IMR-90 (cell line): ENCODE measurements around the gene LRPAP1. TPM values are rescaled to one million over a fixed set of nuclear protein-coding genes. Genes with fewer than 3 reads are reported as not detected.

Experiments
- ATAC-seq: fragments of 200-7000 bp; cut with Tn5 transposase; 2 replicates; pipeline ENCODE4 v1.9.1; 2020; ENCODE audit warnings: low read depth, mild to moderate bottlenecking, moderate library complexity
- BruUV-seq: library from RNA; stranded (reverse); fragments of 400-500 nt; replicated peaks from 2 replicates; lab custom pipeline; 2021; lab: Mats Ljungman, UMichigan
- CTCF ChIA-PET: fragments of 300-600 bp; formaldehyde crosslinking; extraction: SDS; loops from one replicate; lab custom pipeline; 2021; ENCODE audit warnings: antibody characterized with exemption; lab: Yijun Ruan, JAX
- POLR2A ChIA-PET: fragments of 300-600 bp; sonication (Branson Sonifier 250); formaldehyde crosslinking; loops from one replicate; lab custom pipeline; 2022; ENCODE audit warnings: antibody characterized with exemption; ENCODE audit not compliant: unreplicated experiment; lab: Charles Lee
- DNase-seq: peaks from one replicate; pipeline ENCODE4 v3.0.0; 2013
- H2AFZ ChIP-seq: replicated peaks from 2 replicates; pipeline ENCODE3; 2013; ENCODE audit warnings: low read length, mild to moderate bottlenecking; ENCODE audit not compliant: poor library complexity
- H2AK5ac ChIP-seq: 2 replicates; pipeline ENCODE4 v1.6.1; 2013; ENCODE audit warnings: low read depth, low read length, inconsistent platforms
- H2AK9ac ChIP-seq: replicated peaks from 2 replicates; pipeline ENCODE3; 2013; ENCODE audit warnings: mild to moderate bottlenecking, low read depth, low read length, moderate library complexity; ENCODE audit not compliant: poor library complexity
- H2BK120ac ChIP-seq: 2 replicates; pipeline ENCODE4 v1.6.1; 2013; ENCODE audit warnings: low read depth, low read length, inconsistent platforms
- H2BK15ac ChIP-seq: 3 replicates; pipeline ENCODE4 v1.6.1; 2013; ENCODE audit warnings: low read depth, low read length, inconsistent platforms
- H2BK20ac ChIP-seq: 2 replicates; pipeline ENCODE4 v1.6.1; 2013; ENCODE audit warnings: low read depth, mild to moderate bottlenecking, inconsistent platforms, low read length, moderate library complexity
- H2BK5ac ChIP-seq: 2 replicates; pipeline ENCODE4 v1.6.1; 2013; ENCODE audit warnings: mild to moderate bottlenecking, low read depth, low read length, inconsistent platforms; ENCODE audit not compliant: poor library complexity, severe bottlenecking
- H3K14ac ChIP-seq: replicated peaks from 2 replicates; pipeline ENCODE4 v1.6.1; 2013; ENCODE audit warnings: low read depth, low read length, inconsistent platforms
- H3K18ac ChIP-seq: 2 replicates; pipeline ENCODE4 v1.6.1; 2013; ENCODE audit warnings: low read depth, low read length, control low read depth
- H3K23ac ChIP-seq: 2 replicates; pipeline ENCODE4 v1.6.1; 2013; ENCODE audit warnings: low read depth, low read length, inconsistent platforms
- H3K27ac ChIP-seq: 2 replicates; pipeline ENCODE4 v1.5.1; 2013; ENCODE audit warnings: mild to moderate bottlenecking, control low read depth, low read length; ENCODE audit not compliant: insufficient read depth
- H3K27me3 ChIP-seq: 2 replicates; pipeline ENCODE4 v1.6.1; 2013; ENCODE audit warnings: low read length; ENCODE audit not compliant: control insufficient read depth, insufficient read depth
- H3K36me3 ChIP-seq: 2 replicates; pipeline ENCODE4 v1.6.1; 2013; ENCODE audit warnings: low read length, mixed read lengths; ENCODE audit not compliant: control insufficient read depth, insufficient read depth
- H3K4ac ChIP-seq: 2 replicates; pipeline ENCODE4 v1.6.1; 2013; ENCODE audit warnings: low read depth, low read length, inconsistent platforms
- H3K4me1 ChIP-seq: 2 replicates; pipeline ENCODE4 v1.6.1; 2013; ENCODE audit warnings: low read length, mixed read lengths; ENCODE audit not compliant: control insufficient read depth, insufficient read depth
- H3K4me2 ChIP-seq: 2 replicates; pipeline ENCODE4 v1.6.1; 2013; ENCODE audit warnings: low read depth, mild to moderate bottlenecking, control low read depth, low read length, moderate library complexity
- H3K4me3 ChIP-seq: 2 replicates; pipeline ENCODE4 v1.5.1; 2013; ENCODE audit warnings: low read depth, mild to moderate bottlenecking, control low read depth, low read length, moderate library complexity; ENCODE audit not compliant: insufficient read depth
- H3K56ac ChIP-seq: 2 replicates; pipeline ENCODE4 v1.6.1; 2013; ENCODE audit warnings: low read length, inconsistent platforms; ENCODE audit not compliant: insufficient read depth; ENCODE audit errors: extremely low read depth
- H3K79me1 ChIP-seq, 2 experiments: 2 replicates each; pipeline ENCODE4 v1.6.1; 2013; ENCODE audit warnings: low read length in 2 of 2, inconsistent platforms in 1 of 2, low read depth in 1 of 2
- H3K9ac ChIP-seq: 2 replicates; pipeline ENCODE4 v1.6.1; 2013; ENCODE audit warnings: low read depth, low read length, control low read depth
- H3K9me1 ChIP-seq: 2 replicates; pipeline ENCODE4 v1.6.1; 2013; ENCODE audit warnings: low read length, inconsistent platforms; ENCODE audit not compliant: insufficient read depth
- H3K9me3 ChIP-seq: 2 replicates; pipeline ENCODE4 v1.6.1; 2013; ENCODE audit warnings: low read length; ENCODE audit not compliant: control insufficient read depth, insufficient read depth
- H4K20me1 ChIP-seq: 2 replicates; pipeline ENCODE4 v1.6.1; 2013; ENCODE audit warnings: low read length, inconsistent platforms; ENCODE audit not compliant: insufficient read depth
- H4K5ac ChIP-seq: 2 replicates; pipeline ENCODE4 v1.6.1; 2013; ENCODE audit warnings: mild to moderate bottlenecking, low read depth, low read length, control low read depth
- H4K8ac ChIP-seq, 2 experiments: 2 replicates each; pipeline ENCODE4 v1.6.1; 2013; ENCODE audit warnings: low read depth in 2 of 2, low read length in 2 of 2, control low read depth in 1 of 2, inconsistent platforms in 1 of 2
- H4K91ac ChIP-seq: 2 replicates; pipeline ENCODE4 v1.6.1; 2013; ENCODE audit warnings: low read depth, low read length, inconsistent platforms; ENCODE audit not compliant: insufficient read depth
- BHLHE40 ChIP-seq: fragments of 150-350 bp; IDR thresholded peaks from 2 replicates; pipeline ENCODE4 v1.6.1; 2016; ENCODE audit warnings: mild to moderate bottlenecking, low read depth, low read length
- CEBPB ChIP-seq: IDR thresholded peaks from 2 replicates; pipeline ENCODE4 v1.6.1; 2012; ENCODE audit warnings: low read depth, low read length, improper control_type of control experiment
- FOS ChIP-seq: fragments of 150-350 bp; IDR thresholded peaks from 2 replicates; pipeline ENCODE4 v1.6.1; 2016; ENCODE audit warnings: low read depth, low read length
- MAZ ChIP-seq: IDR thresholded peaks from 2 replicates; pipeline ENCODE4 v1.6.1; 2012; ENCODE audit warnings: low read depth, mild to moderate bottlenecking, low read length, improper control_type of control experiment, moderate library complexity, borderline replicate concordance
- MXI1 ChIP-seq: IDR thresholded peaks from 2 replicates; pipeline ENCODE4 v1.6.1; 2012; ENCODE audit warnings: low read depth, mild to moderate bottlenecking, low read length, moderate library complexity, borderline replicate concordance
- RCOR1 ChIP-seq: IDR thresholded peaks from 2 replicates; pipeline ENCODE4 v1.6.1; 2012; ENCODE audit warnings: mild to moderate bottlenecking, low read length, improper control_type of control experiment; ENCODE audit not compliant: insufficient replicate concordance
- RFX5 ChIP-seq: IDR thresholded peaks from 2 replicates; pipeline ENCODE4 v1.8.0; 2012; ENCODE audit warnings: low read depth, mild to moderate bottlenecking, low read length, moderate library complexity
- USF2 ChIP-seq: fragments of 150-350 bp; IDR thresholded peaks from 2 replicates; pipeline ENCODE4 v1.6.1; 2017; ENCODE audit warnings: mild to moderate bottlenecking, antibody characterized with exemption, low read length, low read depth
- WGBS, 2 experiments: methylation state at CpG; one replicate each; pipeline versions ENCODE4 v1.1.5 to v1.1.7; 2013; ENCODE audit warnings: missing lambda C conversion rate in 2 of 2; ENCODE audit not compliant: insufficient read length in 1 of 2; ENCODE audit errors: extremely low coverage in 2 of 2; 5-methylcytosine and 5-hydroxymethylcytosine counted together
- dilution Hi-C: fragments of 300-500 bp; cut with HindIII; formaldehyde crosslinking; loops from one replicate; pipeline ENCODE4 v1.14.3; 2018; ENCODE audit warnings: low sequenced_read_pairs; ENCODE audit not compliant: unreplicated experiment
- in situ Hi-C: fragments of 300-500 bp; cut with MboI; formaldehyde crosslinking; loops from 3 replicates; pipeline ENCODE4 v1.14.3; 2019; ENCODE audit warnings: low sequenced_read_pairs, inconsistent platforms, mixed read lengths
- intact Hi-C: fragments of 100-400 bp; cut with micrococcal nuclease; formaldehyde crosslinking; loops from 2 replicates; pipeline ENCODE4 v1.10.0; 2022
- polyA plus RNA-seq, 3 experiments: library from polyadenylated mRNA; depleted of rRNA; stranded (reverse); fragments of >200 nt; gene quantifications; 2 replicates each; pipeline ENCODE4 v1.2.3, GENCODE V29; 2012; ENCODE audit warnings: low replicate concordance in 1 of 3
- total RNA-seq: library from RNA; depleted of rRNA; stranded (reverse); fragments of >200 nt; gene quantifications from 2 replicates; pipeline ENCODE4 v1.2.3, GENCODE V29; 2012
- TF ChIP-seq, protein P1 (sequence below): conservative IDR thresholded peaks from 2 replicates; pipeline ENCODE4 v1.5.1; 2012; ENCODE audit warnings: mild to moderate bottlenecking, low read depth, low read length, improper control_type of control experiment

LRPAP1 gene
- total and polyA plus RNA-seq, 2 of the 4 experiments (the other 2 are of a cell fraction): 135 to 175 TPM

DNA sequence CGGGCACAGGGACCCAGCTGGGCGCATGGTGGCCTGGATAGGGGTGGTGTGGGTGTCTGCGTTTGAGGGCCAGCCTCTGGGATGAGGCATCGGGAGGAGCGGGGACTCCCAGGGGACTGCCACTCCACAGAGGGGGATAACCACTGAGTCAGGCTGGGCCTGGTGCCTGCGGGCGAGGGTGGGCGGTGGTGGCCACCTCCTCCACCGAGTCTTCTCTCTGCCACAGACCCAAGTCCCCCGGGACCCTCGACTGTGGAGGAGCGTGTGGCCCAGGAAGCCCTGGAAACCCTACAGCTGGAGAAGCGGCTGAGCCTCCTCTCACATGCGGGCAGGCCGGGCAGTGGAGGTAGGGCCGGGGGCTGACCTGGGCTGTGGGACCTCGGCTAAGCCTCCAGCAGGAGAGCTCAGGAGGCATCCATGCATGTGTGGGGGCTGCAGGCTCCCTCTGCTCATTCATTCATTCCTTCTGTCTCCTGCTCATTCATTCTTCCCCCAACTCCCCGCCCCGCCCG, 42.7 kb downstream of the LRPAP1 start:
- Histone ChIP-seq H3K14ac (no peak overlapping the region), H4K8ac (no peak overlapping the region), H2BK15ac (no peak overlapping the region), H2BK20ac (no peak overlapping the region), H3K18ac (no peak overlapping the region), H4K20me1 (peaks cover 8% of the 10 kb centered on the region; the same call in 1 of the 2 replicates), H3K4me2 (no peak overlapping the region), H2BK120ac (no peak overlapping the region), H3K4me1 (no peaks in the 10 kb centered on the region), H2AK9ac (no peak overlapping the region), H3K56ac (no peak overlapping the region), H4K91ac (no peak overlapping the region), H3K9me3 (no peaks in the 10 kb centered on the region), H3K27me3 (peaks cover 37% of the 10 kb centered on the region), H4K5ac (no peak overlapping the region), H3K4ac (no peak overlapping the region), H3K4me3 (no peak overlapping the region), H3K79me1 (no peaks in the 10 kb centered on the region), H3K9ac (no peak overlapping the region), H3K36me3 (no peaks in the 10 kb centered on the region), H3K23ac (no peak overlapping the region), H2AFZ (no peak overlapping the region), H3K9me1 (no peaks in the 10 kb centered on the region), H2AK5ac (no peak overlapping the region), H3K27ac (no peak overlapping the region), H2BK5ac (no peak overlapping the region)
- dilution Hi-C loops: no loop called here
- in situ Hi-C loops: no loop called here
- 75 to 100% methylated on average over 1 to 5 of the region's 20 CpGs for WGBS, 2 experiments
- intact Hi-C loops: no loop called here
- no peak for TF ChIP-seq USF2
- no peak for TF ChIP-seq CEBPB
- no peak for TF ChIP-seq RCOR1
- no peak for TF ChIP-seq RFX5
- TF ChIP-seq FOS: no peak
- TF ChIP-seq MXI1: no peak
- TF ChIP-seq, protein P1, sequence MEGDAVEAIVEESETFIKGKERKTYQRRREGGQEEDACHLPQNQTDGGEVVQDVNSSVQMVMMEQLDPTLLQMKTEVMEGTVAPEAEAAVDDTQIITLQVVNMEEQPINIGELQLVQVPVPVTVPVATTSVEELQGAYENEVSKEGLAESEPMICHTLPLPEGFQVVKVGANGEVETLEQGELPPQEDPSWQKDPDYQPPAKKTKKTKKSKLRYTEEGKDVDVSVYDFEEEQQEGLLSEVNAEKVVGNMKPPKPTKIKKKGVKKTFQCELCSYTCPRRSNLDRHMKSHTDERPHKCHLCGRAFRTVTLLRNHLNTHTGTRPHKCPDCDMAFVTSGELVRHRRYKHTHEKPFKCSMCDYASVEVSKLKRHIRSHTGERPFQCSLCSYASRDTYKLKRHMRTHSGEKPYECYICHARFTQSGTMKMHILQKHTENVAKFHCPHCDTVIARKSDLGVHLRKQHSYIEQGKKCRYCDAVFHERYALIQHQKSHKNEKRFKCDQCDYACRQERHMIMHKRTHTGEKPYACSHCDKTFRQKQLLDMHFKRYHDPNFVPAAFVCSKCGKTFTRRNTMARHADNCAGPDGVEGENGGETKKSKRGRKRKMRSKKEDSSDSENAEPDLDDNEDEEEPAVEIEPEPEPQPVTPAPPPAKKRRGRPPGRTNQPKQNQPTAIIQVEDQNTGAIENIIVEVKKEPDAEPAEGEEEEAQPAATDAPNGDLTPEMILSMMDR: no peak
- no peak for TF ChIP-seq MAZ
- TF ChIP-seq BHLHE40: no peak
- no TSS peak for BruUV-seq
- ChIA-PET CTCF (interaction anchor here (1.1 kb wide), 1 partner anchor 9 kb away, joined by 5 read pairs; no protein-coding TSS in a partner anchor), POLR2A (no interaction called here)
- ATAC-seq (no peak), DNase-seq (no peak)
